ENCODE data around the gene SNX13.
A peak's percentile ranks its signal among the peaks of the same experiment; 100 is the strongest.

Gene SNX13

DNA sequence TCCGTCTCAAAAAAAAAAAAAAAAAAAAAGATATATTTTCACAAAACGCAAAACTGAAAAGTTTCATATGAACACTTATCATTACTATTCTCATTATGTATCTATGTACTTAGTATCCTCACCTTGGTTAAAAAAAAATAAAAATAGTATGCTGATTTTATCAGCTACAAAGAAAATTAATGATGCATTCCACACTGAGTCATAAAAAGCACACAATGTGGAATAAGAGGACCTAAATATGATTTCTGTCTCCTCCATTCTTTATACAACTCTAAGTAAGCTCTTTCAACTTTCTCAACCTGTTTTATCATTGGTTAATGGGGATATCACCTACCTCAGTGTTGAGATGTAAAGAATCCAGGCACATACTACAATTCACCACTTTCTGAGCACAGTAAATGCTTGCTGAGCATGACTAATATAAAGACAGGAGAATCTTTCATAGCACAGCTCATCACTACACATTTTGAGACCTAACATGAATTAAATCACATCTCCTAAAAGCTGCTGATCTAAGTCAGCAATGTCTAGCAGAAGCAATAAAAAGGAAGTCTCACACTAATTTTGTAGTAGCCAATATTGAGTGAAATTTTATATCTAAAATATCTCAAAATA, 2.7 kb downstream of the SNX13 start:
- TF ChIP-seq POLR2A (IDR thresholded peaks at IDR 0.05; ENCODE audit: low read length), result no peak
- no peak for TF ChIP-seq GATA1 (IDR thresholded peaks at IDR 0.05; ENCODE audit: low read depth, low read length)
- DNase-seq, result peak in 1 of 2 experiments; percentile 21

- no peak for TF ChIP-seq POLR2A (IDR thresholded peaks at IDR 0.05; ENCODE audit: low read length)
- TF ChIP-seq GATA1 (IDR thresholded peaks at IDR 0.05; ENCODE audit: low read depth, low read length), result no peak
- no peak for DNase-seq
Measured at GRCh38 chr7:17936321-17936720, 4.0 kb downstream of the SNX13 start.

DNA sequence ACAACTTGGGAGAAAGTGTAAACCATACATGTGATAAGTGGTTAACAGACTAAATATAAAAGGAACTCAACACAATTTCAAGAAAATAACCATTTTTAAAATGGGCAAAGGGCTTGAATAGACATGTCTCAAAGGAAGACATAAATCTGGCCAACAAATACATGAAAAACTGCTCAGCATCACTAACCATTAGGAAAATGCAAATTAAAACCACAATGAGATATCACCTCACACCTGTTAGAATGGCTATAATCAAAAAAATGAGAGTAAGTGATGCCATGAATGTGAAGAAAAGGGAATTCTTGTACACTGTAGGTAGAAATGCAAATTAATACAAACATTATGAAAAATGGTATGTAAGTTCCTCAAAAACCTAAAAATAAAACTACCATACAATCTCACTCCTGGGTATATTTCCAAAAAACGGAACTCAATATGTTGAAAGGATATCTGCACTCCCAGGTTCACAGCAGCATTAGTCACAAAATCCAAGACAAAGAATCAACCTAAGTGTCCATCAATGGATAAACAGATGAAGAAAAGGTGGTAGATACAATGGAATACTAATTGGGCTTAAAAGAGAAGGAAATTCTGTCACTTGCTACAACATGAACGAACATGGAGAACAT, 5.6 kb downstream of the SNX13 start:
- peak in 1 of 2 experiments; percentile 5 for DNase-seq
- TF ChIP-seq GATA1 (IDR thresholded peaks at IDR 0.05; ENCODE audit: low read depth, low read length) (no peak), POLR2A (IDR thresholded peaks at IDR 0.05; ENCODE audit: low read length) (no peak)

DNA sequence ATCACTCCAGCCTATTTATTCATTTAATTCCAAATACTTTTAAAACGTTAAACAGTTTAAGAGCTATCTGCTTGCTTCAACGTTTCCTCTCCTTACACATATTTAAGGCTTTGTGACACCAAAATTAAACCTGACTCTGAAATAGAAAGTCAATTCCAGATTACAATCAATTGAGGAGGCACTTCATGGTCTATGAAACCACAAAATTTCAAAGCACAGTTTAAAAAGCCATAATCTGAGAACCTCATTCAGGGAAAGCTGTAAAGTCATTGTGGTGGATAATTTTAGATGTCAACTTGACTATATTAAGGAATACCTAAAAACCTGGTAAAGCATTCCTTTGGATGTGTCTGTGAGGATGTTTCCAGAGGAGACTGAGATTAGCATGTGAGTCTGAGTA, 6.2 kb downstream of the SNX13 start:
- peak; percentile 22 to 38 for DNase-seq
- TF ChIP-seq POLR2A (IDR thresholded peaks at IDR 0.05; ENCODE audit: low read length) (no peak), GATA1 (IDR thresholded peaks at IDR 0.05; ENCODE audit: low read depth, low read length) (no peak)

GRCh38 chr7:17932770-17933169, 7.5 kb downstream of the SNX13 start:
- DNase-seq, result no peak
- TF ChIP-seq POLR2A (IDR thresholded peaks at IDR 0.05; ENCODE audit: low read length), result no peak
- TF ChIP-seq GATA1 (IDR thresholded peaks at IDR 0.05; ENCODE audit: low read depth, low read length), result no peak

- TF ChIP-seq GATA1 (IDR thresholded peaks at IDR 0.05; ENCODE audit: low read depth, low read length) (no peak), POLR2A (IDR thresholded peaks at IDR 0.05; ENCODE audit: low read length) (no peak)
- DNase-seq, result no peak
Measured at GRCh38 chr7:17931069-17931468, 9.2 kb downstream of the SNX13 start.

DNA sequence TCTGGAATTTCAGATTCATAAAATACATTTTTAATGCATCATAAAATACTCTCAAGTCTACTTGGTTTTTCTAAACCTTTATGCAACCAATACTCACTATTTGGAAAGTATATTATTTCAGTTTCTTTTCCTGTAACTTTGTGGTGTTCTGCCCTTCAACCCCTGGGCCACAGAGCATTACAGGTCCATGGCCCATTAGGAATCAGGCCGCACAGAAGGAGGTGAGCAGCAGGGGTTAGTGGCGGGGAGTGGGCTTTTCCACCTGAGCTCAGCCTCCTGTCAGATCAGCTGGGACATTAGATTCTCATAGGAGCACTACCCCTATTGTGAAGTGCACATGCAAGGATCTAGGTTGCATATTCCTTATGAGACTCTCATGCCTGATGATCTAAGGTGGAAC, 9.7 kb downstream of the SNX13 start:
- DNase-seq, result no peak
- TF ChIP-seq GATA1 (IDR thresholded peaks at IDR 0.05; ENCODE audit: low read depth, low read length) (no peak), POLR2A (IDR thresholded peaks at IDR 0.05; ENCODE audit: low read length) (no peak)

GRCh38 chr7:17929647-17930395, 10.5 kb downstream of the SNX13 start:
- no peak for TF ChIP-seq GATA1 (IDR thresholded peaks at IDR 0.05; ENCODE audit: low read depth, low read length)
- no peak for TF ChIP-seq POLR2A (IDR thresholded peaks at IDR 0.05; ENCODE audit: low read length)
- no peak for DNase-seq

- no peak for DNase-seq
- TF ChIP-seq POLR2A (IDR thresholded peaks at IDR 0.05; ENCODE audit: low read length) (no peak), GATA1 (IDR thresholded peaks at IDR 0.05; ENCODE audit: low read depth, low read length) (no peak)
Measured at GRCh38 chr7:17928055-17928454, 12.2 kb downstream of the SNX13 start.

DNA sequence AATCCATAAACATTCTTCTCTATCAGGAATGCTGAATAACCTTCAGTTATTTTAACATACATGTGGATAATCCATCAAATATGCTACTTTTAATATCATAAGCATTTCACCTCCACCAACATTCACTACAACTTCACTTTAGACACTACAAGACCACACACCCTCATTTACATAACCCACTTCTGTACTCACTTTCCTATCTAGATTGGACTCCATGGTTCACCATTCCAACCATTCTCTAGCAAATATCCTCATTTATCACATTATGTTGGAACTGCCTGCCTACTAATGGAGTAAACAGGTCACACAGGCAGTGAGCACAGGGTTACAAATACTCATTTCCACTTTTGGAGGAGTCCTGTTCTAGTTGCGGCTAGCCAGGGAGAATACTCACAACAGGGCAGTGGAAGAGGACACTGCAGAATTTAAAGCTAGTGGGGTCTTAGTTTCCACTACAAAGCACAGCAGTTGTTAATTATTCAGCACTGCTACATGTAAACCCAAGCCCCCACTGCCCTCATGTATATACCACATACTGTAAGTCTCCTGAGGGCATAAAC, 18.4 kb downstream of the SNX13 start:
- TF ChIP-seq GATA1 (IDR thresholded peaks at IDR 0.05; ENCODE audit: low read depth, low read length) (no peak), POLR2A (IDR thresholded peaks at IDR 0.05; ENCODE audit: low read length) (no peak)

GRCh38 chr7:17917842-17918241, 22.5 kb downstream of the SNX13 start:
- no peak for TF ChIP-seq POLR2A (IDR thresholded peaks at IDR 0.05; ENCODE audit: low read length)
- TF ChIP-seq GATA1 (IDR thresholded peaks at IDR 0.05; ENCODE audit: low read depth, low read length), result no peak
- no peak for DNase-seq

More for the DNA sequence above, 18.4 kb downstream of the SNX13 start:
- DNase-seq, result no peak

DNA sequence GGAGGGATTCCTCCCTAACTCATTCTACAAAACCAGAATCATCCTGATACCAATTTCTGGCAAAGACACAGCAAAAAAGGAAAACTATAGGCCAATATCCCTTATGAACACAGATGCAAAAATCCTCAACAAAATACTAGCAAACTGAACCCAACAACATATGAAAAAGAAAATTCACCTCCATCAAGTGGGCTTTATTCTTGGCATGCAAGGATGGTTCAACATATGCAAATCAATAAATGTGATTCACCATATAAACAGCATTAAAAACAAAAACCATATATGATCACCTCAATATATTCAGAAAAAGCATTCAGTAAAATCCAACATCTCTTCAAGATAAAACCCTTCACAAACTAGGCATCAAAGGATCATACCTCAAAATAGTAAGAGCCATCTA, 23.5 kb downstream of the SNX13 start:
- TF ChIP-seq POLR2A (IDR thresholded peaks at IDR 0.05; ENCODE audit: low read length) (no peak), GATA1 (IDR thresholded peaks at IDR 0.05; ENCODE audit: low read depth, low read length) (no peak)
- DNase-seq, result no peak

GRCh38 chr7:17915796-17916195, 24.5 kb downstream of the SNX13 start:
- TF ChIP-seq GATA1 (IDR thresholded peaks at IDR 0.05; ENCODE audit: low read depth, low read length) (no peak), POLR2A (IDR thresholded peaks at IDR 0.05; ENCODE audit: low read length) (no peak)
- DNase-seq, result no peak

GRCh38 chr7:17915168-17915567, 25.1 kb downstream of the SNX13 start:
- no peak for TF ChIP-seq GATA1 (IDR thresholded peaks at IDR 0.05; ENCODE audit: low read depth, low read length)
- no peak for TF ChIP-seq POLR2A (IDR thresholded peaks at IDR 0.05; ENCODE audit: low read length)
- DNase-seq, result no peak

Measured in erythroblast (primary cell).